GM12878 (cell line): ENCODE results near the gene SMAD4.

ENCODE experiments used
- ASH2L ChIP-seq: fragments of 300-600, 200-600 bp; sonication (generic); IDR thresholded peaks from 2 replicates; pipeline ENCODE4 v1.6.1; 2017; ENCODE audit warnings: low read depth, mild to moderate bottlenecking, borderline replicate concordance
- BACH1 ChIP-seq: fragments of 450-650 bp; IDR thresholded peaks from 2 replicates; pipeline ENCODE4 v1.6.1; 2017; ENCODE audit warnings: mild to moderate bottlenecking, borderline replicate concordance
- CBX5 ChIP-seq: sonication (generic); IDR thresholded peaks from 2 replicates; pipeline ENCODE4 v1.6.1; 2016; ENCODE audit warnings: low read depth, moderate library complexity, mild to moderate bottlenecking, inconsistent platforms
- GABPA ChIP-seq: IDR thresholded peaks from 2 replicates; pipeline ENCODE4 v1.6.1; 2014; ENCODE audit warnings: antibody characterized with exemption, low read depth, mild to moderate bottlenecking, inconsistent platforms
- IKZF1 ChIP-seq: fragments of 450-650 bp; conservative IDR thresholded peaks from 2 replicates; pipeline ENCODE4 v1.6.1; 2017; ENCODE audit warnings: antibody characterized with exemption, mild to moderate bottlenecking
- KDM1A ChIP-seq: fragments of 200-600 bp; sonication (generic); IDR thresholded peaks from 2 replicates; pipeline ENCODE4 v1.6.1; 2016; ENCODE audit warnings: borderline replicate concordance
- POLR2A ChIP-seq: IDR thresholded peaks from 2 replicates; pipeline ENCODE4 v1.6.1; 2011; ENCODE audit warnings: low read depth, mild to moderate bottlenecking, low read length
- RELA ChIP-seq: fragments of 450-650 bp; IDR thresholded peaks from 2 replicates; pipeline ENCODE4 v1.8.0; 2014; ENCODE audit warnings: borderline replicate concordance; ENCODE audit not compliant: partially characterized antibody
- RFX5 ChIP-seq: IDR thresholded peaks from 2 replicates; pipeline ENCODE4 v1.6.1; 2011; ENCODE audit warnings: low read depth, low read length, improper control_type of control experiment
- TF ChIP-seq, protein P1 (sequence below), 3 experiments: IDR thresholded peaks in 2 of 3; conservative IDR thresholded peaks in 1 of 3; 2 replicates each; pipeline ENCODE4 v1.5.1; 2011; ENCODE audit warnings: low read depth in 3 of 3, low read length in 3 of 3, mild to moderate bottlenecking in 3 of 3, control low read depth in 2 of 3, moderate library complexity in 2 of 3, inconsistent platforms in 1 of 3, mixed read lengths in 1 of 3; ENCODE audit not compliant: control insufficient read depth in 2 of 3, insufficient read depth in 1 of 3; ENCODE audit errors: extremely low read depth in 1 of 3
- TF ChIP-seq, protein P2 (sequence below): fragments of 450-650 bp; IDR thresholded peaks from 2 replicates; pipeline ENCODE4 v1.6.1; 2017; ENCODE audit warnings: mild to moderate bottlenecking, moderate library complexity
- TF ChIP-seq, protein P3 (sequence below): IDR thresholded peaks from 2 replicates; pipeline ENCODE4 v1.6.1; 2012; ENCODE audit warnings: mild to moderate bottlenecking, low read depth, low read length

DNA sequence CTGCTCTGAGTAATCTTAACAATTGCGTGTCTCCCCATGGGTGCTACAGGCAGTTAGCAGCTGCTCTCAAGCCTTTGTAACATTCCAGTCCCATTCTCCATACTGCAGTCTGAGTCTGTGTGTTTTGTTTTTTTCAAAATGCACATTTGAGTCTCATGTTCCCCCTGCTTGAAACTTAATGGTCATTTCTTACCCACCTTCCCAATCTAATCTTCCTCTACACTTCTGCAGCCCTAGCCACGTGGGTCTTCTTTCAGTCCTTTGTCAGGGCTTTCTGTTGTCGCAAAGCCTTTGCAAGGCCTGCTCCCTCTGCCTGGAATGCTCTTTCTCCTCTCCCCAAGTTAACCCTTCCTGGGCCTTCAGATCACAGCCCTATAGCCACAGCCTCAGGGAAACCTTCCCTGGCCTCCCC, 37.7 kb upstream of the SMAD4 start:
- TF ChIP-seq IKZF1 (no peak), ASH2L (no peak), KDM1A (no peak), RELA (no peak), GABPA (no peak), CBX5 (no peak), POLR2A (no peak), RFX5 (no peak), BACH1 (no peak)
- TF ChIP-seq, protein P1, sequence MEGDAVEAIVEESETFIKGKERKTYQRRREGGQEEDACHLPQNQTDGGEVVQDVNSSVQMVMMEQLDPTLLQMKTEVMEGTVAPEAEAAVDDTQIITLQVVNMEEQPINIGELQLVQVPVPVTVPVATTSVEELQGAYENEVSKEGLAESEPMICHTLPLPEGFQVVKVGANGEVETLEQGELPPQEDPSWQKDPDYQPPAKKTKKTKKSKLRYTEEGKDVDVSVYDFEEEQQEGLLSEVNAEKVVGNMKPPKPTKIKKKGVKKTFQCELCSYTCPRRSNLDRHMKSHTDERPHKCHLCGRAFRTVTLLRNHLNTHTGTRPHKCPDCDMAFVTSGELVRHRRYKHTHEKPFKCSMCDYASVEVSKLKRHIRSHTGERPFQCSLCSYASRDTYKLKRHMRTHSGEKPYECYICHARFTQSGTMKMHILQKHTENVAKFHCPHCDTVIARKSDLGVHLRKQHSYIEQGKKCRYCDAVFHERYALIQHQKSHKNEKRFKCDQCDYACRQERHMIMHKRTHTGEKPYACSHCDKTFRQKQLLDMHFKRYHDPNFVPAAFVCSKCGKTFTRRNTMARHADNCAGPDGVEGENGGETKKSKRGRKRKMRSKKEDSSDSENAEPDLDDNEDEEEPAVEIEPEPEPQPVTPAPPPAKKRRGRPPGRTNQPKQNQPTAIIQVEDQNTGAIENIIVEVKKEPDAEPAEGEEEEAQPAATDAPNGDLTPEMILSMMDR (IDR thresholded peaks at IDR 0.05 in 2 of 3, conservative IDR thresholded peaks at IDR 0.05 in 1 of 3; ENCODE audit: control insufficient read depth in 2 of 3, extremely low read depth in 1 of 3, insufficient read depth in 1 of 3, low read depth in 3 of 3, low read length in 3 of 3): no peak
- TF ChIP-seq, protein P2, sequence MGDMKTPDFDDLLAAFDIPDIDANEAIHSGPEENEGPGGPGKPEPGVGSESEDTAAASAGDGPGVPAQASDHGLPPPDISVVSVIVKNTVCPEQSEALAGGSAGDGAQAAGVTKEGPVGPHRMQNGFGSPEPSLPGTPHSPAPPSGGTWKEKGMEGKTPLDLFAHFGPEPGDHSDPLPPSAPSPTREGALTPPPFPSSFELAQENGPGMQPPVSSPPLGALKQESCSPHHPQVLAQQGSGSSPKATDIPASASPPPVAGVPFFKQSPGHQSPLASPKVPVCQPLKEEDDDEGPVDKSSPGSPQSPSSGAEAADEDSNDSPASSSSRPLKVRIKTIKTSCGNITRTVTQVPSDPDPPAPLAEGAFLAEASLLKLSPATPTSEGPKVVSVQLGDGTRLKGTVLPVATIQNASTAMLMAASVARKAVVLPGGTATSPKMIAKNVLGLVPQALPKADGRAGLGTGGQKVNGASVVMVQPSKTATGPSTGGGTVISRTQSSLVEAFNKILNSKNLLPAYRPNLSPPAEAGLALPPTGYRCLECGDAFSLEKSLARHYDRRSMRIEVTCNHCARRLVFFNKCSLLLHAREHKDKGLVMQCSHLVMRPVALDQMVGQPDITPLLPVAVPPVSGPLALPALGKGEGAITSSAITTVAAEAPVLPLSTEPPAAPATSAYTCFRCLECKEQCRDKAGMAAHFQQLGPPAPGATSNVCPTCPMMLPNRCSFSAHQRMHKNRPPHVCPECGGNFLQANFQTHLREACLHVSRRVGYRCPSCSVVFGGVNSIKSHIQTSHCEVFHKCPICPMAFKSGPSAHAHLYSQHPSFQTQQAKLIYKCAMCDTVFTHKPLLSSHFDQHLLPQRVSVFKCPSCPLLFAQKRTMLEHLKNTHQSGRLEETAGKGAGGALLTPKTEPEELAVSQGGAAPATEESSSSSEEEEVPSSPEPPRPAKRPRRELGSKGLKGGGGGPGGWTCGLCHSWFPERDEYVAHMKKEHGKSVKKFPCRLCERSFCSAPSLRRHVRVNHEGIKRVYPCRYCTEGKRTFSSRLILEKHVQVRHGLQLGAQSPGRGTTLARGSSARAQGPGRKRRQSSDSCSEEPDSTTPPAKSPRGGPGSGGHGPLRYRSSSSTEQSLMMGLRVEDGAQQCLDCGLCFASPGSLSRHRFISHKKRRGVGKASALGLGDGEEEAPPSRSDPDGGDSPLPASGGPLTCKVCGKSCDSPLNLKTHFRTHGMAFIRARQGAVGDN: no peak
- TF ChIP-seq, protein P3, sequence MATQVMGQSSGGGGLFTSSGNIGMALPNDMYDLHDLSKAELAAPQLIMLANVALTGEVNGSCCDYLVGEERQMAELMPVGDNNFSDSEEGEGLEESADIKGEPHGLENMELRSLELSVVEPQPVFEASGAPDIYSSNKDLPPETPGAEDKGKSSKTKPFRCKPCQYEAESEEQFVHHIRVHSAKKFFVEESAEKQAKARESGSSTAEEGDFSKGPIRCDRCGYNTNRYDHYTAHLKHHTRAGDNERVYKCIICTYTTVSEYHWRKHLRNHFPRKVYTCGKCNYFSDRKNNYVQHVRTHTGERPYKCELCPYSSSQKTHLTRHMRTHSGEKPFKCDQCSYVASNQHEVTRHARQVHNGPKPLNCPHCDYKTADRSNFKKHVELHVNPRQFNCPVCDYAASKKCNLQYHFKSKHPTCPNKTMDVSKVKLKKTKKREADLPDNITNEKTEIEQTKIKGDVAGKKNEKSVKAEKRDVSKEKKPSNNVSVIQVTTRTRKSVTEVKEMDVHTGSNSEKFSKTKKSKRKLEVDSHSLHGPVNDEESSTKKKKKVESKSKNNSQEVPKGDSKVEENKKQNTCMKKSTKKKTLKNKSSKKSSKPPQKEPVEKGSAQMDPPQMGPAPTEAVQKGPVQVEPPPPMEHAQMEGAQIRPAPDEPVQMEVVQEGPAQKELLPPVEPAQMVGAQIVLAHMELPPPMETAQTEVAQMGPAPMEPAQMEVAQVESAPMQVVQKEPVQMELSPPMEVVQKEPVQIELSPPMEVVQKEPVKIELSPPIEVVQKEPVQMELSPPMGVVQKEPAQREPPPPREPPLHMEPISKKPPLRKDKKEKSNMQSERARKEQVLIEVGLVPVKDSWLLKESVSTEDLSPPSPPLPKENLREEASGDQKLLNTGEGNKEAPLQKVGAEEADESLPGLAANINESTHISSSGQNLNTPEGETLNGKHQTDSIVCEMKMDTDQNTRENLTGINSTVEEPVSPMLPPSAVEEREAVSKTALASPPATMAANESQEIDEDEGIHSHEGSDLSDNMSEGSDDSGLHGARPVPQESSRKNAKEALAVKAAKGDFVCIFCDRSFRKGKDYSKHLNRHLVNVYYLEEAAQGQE: no peak
